HG03135 (cell line): Measurements from ENCODE around the gene MGAT4B.
"Not testable (repeated sequence)": the region's sequence is repeated elsewhere in the genome, so short reads cannot be mapped to it uniquely, and the experiment has no call there.

Source experiments
- ATAC-seq: cut with Tn5 transposase; IDR thresholded peaks from one replicate; pipeline ENCODE4 v1.9.1; 2021; ENCODE audit warnings: mild to moderate bottlenecking, moderate library complexity; ENCODE audit not compliant: unreplicated experiment

Gene MGAT4B

GRCh38 chr5:179806250-179807048 lies at the start of gene MGAT4B:
TSS of gene MGAT4B (minus strand) at chr5:179806866. CDS start at chr5:179806583, 283 bp downstream.
- peak; percentile 65 for ATAC-seq

GRCh38 chr5:179854356-179854755 lies 47.7 kb upstream of the MGAT4B start:
- no peak for ATAC-seq

GRCh38 chr5:179852993-179853547 lies 46.4 kb upstream of the MGAT4B start:
- ATAC-seq = peak; percentile 84

- ATAC-seq = no peak
Observed at GRCh38 chr5:179841621-179842020, 35.0 kb upstream of the MGAT4B start.

GRCh38 chr5:179840766-179841165 lies 34.1 kb upstream of the MGAT4B start:
- ATAC-seq = no peak

- no peak for ATAC-seq
Observed at GRCh38 chr5:179840321-179840720, 33.7 kb upstream of the MGAT4B start.

- ATAC-seq = no peak
Observed at GRCh38 chr5:179839328-179840256, 32.9 kb upstream of the MGAT4B start.

- ATAC-seq = no peak
Observed at GRCh38 chr5:179837076-179838011, 30.7 kb upstream of the MGAT4B start.

- ATAC-seq = peak; percentile 67
Observed at GRCh38 chr5:179836225-179837019, 29.8 kb upstream of the MGAT4B start.

GRCh38 chr5:179834871-179835270 lies 28.2 kb upstream of the MGAT4B start:
- ATAC-seq = not testable (repeated sequence)

- no peak for ATAC-seq
Observed at GRCh38 chr5:179834120-179834519, 27.5 kb upstream of the MGAT4B start.

- ATAC-seq = no peak
Observed at GRCh38 chr5:179833709-179834070, 27.0 kb upstream of the MGAT4B start.

GRCh38 chr5:179833056-179833708 lies 26.5 kb upstream of the MGAT4B start:
- no peak for ATAC-seq

- no peak for ATAC-seq
Observed at GRCh38 chr5:179832039-179832745, 25.5 kb upstream of the MGAT4B start.

GRCh38 chr5:179830818-179831468 lies 24.3 kb upstream of the MGAT4B start:
- ATAC-seq = no peak

- ATAC-seq = no peak
Observed at GRCh38 chr5:179829732-179830435, 23.2 kb upstream of the MGAT4B start.

GRCh38 chr5:179828756-179829421 lies 22.2 kb upstream of the MGAT4B start:
- ATAC-seq = no peak
